Measurements from ENCODE around the gene OR9G1. TPM values are rescaled to one million over a fixed set of nuclear protein-coding genes. Genes with fewer than 3 reads are reported as not detected.

Gene OR9G1
- total and polyA plus RNA-seq, 9 of the 15 experiments (the other 6 are each of a cell fraction or from before 2014, with no cell fraction given): not detected

DNA sequence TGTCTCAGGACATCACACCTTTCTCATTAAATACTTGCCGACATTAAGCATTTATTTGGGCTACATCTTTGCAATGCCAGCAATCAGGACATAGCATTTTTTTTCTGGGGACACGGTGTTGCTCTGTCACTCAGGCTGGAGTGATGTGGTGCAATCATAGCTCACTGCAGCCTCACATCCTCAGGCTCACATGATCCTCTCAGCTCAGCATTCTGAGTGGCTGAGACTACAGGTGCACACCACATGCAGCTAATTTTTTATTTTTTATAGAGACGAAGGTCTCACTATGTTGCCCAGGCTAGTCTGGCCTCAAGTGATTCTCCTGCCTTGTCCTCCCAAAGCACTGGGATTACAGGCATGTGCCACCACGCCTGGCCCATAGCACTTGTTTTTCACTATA is 21.6 kb downstream of the OR9G1 start:
- ChIA-PET POLR2A (no interaction called here), CTCF (ENCODE audit: low intra/inter-chr PET ratio) (no interaction called here)
- H3K9me3 ChIP-seq (replicated peaks; ENCODE audit: control insufficient read depth, insufficient read depth, low read depth, low read length): no peaks in the 10 kb centered on the region
- 0% methylated on average over 4 of the region's 4 CpGs for WGBS (ENCODE audit: insufficient coverage, low coverage, missing lambda C conversion rate)
- FAIRE-seq (no peak), DNase-seq (ENCODE audit: extremely low read depth in 1 of 4, low spot score in 3 of 4) (no peak), ATAC-seq (no peak)
- no peaks in the 10 kb centered on the region for H3K36me3 ChIP-seq (ENCODE audit: control insufficient read depth, insufficient read depth, low read length)
- intact Hi-C loops (cut with micrococcal nuclease): no loop called here
- TF ChIP-seq THRAP3 (IDR thresholded peaks at IDR 0.05; ENCODE audit: borderline replicate concordance) (no peak), NR3C1 (CRISPR knock-in tag; IDR thresholded peaks at IDR 0.05) (no peak), NUFIP1 (IDR thresholded peaks at IDR 0.05; ENCODE audit: partially characterized antibody) (no peak), ZFP30 (CRISPR knock-in tag; IDR thresholded peaks at IDR 0.05; ENCODE audit: borderline replicate concordance) (no peak), ATF7 (IDR thresholded peaks at IDR 0.05) (no peak), ZNF507 (tag; conservative IDR thresholded peaks at IDR 0.05) (no peak), ZNF445 (CRISPR knock-in tag; IDR thresholded peaks at IDR 0.05; ENCODE audit: low read depth) (no peak), ZFP1 (CRISPR knock-in tag; IDR thresholded peaks at IDR 0.05) (no peak), KLF1 (tag; IDR thresholded peaks at IDR 0.05) (no peak), DACH1 (IDR thresholded peaks at IDR 0.05; ENCODE audit: partially characterized antibody) (no peak), ERF (CRISPR knock-in tag; IDR thresholded peaks at IDR 0.05) (no peak), POLR2H (tag; IDR thresholded peaks at IDR 0.05; ENCODE audit: low read depth) (no peak)
- TF ChIP-seq, protein P1, sequence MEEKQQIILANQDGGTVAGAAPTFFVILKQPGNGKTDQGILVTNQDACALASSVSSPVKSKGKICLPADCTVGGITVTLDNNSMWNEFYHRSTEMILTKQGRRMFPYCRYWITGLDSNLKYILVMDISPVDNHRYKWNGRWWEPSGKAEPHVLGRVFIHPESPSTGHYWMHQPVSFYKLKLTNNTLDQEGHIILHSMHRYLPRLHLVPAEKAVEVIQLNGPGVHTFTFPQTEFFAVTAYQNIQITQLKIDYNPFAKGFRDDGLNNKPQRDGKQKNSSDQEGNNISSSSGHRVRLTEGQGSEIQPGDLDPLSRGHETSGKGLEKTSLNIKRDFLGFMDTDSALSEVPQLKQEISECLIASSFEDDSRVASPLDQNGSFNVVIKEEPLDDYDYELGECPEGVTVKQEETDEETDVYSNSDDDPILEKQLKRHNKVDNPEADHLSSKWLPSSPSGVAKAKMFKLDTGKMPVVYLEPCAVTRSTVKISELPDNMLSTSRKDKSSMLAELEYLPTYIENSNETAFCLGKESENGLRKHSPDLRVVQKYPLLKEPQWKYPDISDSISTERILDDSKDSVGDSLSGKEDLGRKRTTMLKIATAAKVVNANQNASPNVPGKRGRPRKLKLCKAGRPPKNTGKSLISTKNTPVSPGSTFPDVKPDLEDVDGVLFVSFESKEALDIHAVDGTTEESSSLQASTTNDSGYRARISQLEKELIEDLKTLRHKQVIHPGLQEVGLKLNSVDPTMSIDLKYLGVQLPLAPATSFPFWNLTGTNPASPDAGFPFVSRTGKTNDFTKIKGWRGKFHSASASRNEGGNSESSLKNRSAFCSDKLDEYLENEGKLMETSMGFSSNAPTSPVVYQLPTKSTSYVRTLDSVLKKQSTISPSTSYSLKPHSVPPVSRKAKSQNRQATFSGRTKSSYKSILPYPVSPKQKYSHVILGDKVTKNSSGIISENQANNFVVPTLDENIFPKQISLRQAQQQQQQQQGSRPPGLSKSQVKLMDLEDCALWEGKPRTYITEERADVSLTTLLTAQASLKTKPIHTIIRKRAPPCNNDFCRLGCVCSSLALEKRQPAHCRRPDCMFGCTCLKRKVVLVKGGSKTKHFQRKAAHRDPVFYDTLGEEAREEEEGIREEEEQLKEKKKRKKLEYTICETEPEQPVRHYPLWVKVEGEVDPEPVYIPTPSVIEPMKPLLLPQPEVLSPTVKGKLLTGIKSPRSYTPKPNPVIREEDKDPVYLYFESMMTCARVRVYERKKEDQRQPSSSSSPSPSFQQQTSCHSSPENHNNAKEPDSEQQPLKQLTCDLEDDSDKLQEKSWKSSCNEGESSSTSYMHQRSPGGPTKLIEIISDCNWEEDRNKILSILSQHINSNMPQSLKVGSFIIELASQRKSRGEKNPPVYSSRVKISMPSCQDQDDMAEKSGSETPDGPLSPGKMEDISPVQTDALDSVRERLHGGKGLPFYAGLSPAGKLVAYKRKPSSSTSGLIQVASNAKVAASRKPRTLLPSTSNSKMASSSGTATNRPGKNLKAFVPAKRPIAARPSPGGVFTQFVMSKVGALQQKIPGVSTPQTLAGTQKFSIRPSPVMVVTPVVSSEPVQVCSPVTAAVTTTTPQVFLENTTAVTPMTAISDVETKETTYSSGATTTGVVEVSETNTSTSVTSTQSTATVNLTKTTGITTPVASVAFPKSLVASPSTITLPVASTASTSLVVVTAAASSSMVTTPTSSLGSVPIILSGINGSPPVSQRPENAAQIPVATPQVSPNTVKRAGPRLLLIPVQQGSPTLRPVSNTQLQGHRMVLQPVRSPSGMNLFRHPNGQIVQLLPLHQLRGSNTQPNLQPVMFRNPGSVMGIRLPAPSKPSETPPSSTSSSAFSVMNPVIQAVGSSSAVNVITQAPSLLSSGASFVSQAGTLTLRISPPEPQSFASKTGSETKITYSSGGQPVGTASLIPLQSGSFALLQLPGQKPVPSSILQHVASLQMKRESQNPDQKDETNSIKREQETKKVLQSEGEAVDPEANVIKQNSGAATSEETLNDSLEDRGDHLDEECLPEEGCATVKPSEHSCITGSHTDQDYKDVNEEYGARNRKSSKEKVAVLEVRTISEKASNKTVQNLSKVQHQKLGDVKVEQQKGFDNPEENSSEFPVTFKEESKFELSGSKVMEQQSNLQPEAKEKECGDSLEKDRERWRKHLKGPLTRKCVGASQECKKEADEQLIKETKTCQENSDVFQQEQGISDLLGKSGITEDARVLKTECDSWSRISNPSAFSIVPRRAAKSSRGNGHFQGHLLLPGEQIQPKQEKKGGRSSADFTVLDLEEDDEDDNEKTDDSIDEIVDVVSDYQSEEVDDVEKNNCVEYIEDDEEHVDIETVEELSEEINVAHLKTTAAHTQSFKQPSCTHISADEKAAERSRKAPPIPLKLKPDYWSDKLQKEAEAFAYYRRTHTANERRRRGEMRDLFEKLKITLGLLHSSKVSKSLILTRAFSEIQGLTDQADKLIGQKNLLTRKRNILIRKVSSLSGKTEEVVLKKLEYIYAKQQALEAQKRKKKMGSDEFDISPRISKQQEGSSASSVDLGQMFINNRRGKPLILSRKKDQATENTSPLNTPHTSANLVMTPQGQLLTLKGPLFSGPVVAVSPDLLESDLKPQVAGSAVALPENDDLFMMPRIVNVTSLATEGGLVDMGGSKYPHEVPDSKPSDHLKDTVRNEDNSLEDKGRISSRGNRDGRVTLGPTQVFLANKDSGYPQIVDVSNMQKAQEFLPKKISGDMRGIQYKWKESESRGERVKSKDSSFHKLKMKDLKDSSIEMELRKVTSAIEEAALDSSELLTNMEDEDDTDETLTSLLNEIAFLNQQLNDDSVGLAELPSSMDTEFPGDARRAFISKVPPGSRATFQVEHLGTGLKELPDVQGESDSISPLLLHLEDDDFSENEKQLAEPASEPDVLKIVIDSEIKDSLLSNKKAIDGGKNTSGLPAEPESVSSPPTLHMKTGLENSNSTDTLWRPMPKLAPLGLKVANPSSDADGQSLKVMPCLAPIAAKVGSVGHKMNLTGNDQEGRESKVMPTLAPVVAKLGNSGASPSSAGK (IDR thresholded peaks at IDR 0.05): no peak
- no peak overlapping the region for H3K4me2 ChIP-seq (ENCODE audit: insufficient read depth, low read length)
- in situ Hi-C loops (cut with MboI): no loop called here
- no peaks in the 10 kb centered on the region for H3K9me1 ChIP-seq (ENCODE audit: control insufficient read depth, insufficient read depth, low read length)
- no peak overlapping the region for H3K27ac ChIP-seq (ENCODE audit: extremely low read depth, low read depth, low read length)
- H3K79me2 ChIP-seq (ENCODE audit: control insufficient read depth, insufficient read depth, low read length): no peaks in the 10 kb centered on the region
- H3K9ac ChIP-seq (ENCODE audit: insufficient read depth in 1 of 2, low read depth in 2 of 2, low read length in 2 of 2): no peak overlapping the region
- H2AFZ ChIP-seq (ENCODE audit: low read depth, low read length): no peak overlapping the region
- no peak overlapping the region for H3K4me3 ChIP-seq
- H3K4me1 ChIP-seq (replicated peaks in 1 of 2; ENCODE audit: control insufficient read depth in 2 of 2, insufficient read depth in 2 of 2, low read length in 2 of 2): no peaks in the 10 kb centered on the region
- no TSS peak for BruUV-seq (replicated peaks)
- no peaks in the 10 kb centered on the region for H4K20me1 ChIP-seq (replicated peaks; ENCODE audit: control insufficient read depth, insufficient read depth, low read length)
- H3K27me3 ChIP-seq (ENCODE audit: control insufficient read depth in 2 of 2, insufficient read depth in 2 of 2, low read length in 2 of 2): no peaks in the 10 kb centered on the region

All from K562 (cell line).